Caco-2 (cell line): Measurements from ENCODE around the gene SLC6A15. TPM values are rescaled to one million over a fixed set of nuclear protein-coding genes. Genes with fewer than 3 reads are reported as not detected.

ENCODE experiments used
- BruUV-seq: library from RNA; stranded (reverse); fragments of 400-500 nt; replicated peaks from 2 replicates; lab custom pipeline; 2021; lab: Mats Ljungman, UMichigan
- CTCF ChIA-PET: fragments of 300-600 bp; sonication (Branson Sonifier 250); formaldehyde crosslinking; loops from one replicate; lab custom pipeline; 2022; ENCODE audit warnings: antibody characterized with exemption; lab: Charles Lee
- POLR2A ChIA-PET: fragments of 300-600 bp; sonication (Branson Sonifier 250); formaldehyde crosslinking; loops from one replicate; lab custom pipeline; 2022; ENCODE audit warnings: antibody characterized with exemption; lab: Charles Lee
- DNase-seq, 2 experiments: peaks; one replicate each; pipeline versions ENCODE4 v3.0.0 to v3.0.0-alpha.2; 2020 to 2022
- H3K27me3 ChIP-seq: replicated peaks from 2 replicates; pipeline ENCODE4 v1.6.0; 2011; ENCODE audit warnings: low read length; ENCODE audit not compliant: control insufficient read depth, insufficient read depth
- H3K36me3 ChIP-seq: 2 replicates; pipeline ENCODE4 v1.5.1; 2011; ENCODE audit warnings: low read length; ENCODE audit not compliant: control insufficient read depth, insufficient read depth
- H3K4me1 ChIP-seq: fragments of 250-450 bp; sonication (Bioruptor Pico); 2 replicates; pipeline ENCODE4 v1.5.1; 2020; ENCODE audit warnings: mild to moderate bottlenecking
- H3K4me3 ChIP-seq: 2 replicates; pipeline ENCODE4 v1.5.1; 2011; ENCODE audit warnings: low read depth, mild to moderate bottlenecking, control low read depth, low read length
- H3K9me3 ChIP-seq: fragments of 250-450 bp; sonication (Bioruptor Pico); 2 replicates; pipeline ENCODE4 v1.5.1; 2020; ENCODE audit warnings: mild to moderate bottlenecking, moderate library complexity
- H3K27ac Mint-ChIP-seq: one replicate; pipeline ENCODE4 v1.8.0; 2022; ENCODE audit warnings: mixed read lengths; ENCODE audit not compliant: unreplicated experiment
- H3K27me3 Mint-ChIP-seq: one replicate; pipeline ENCODE4 v1.8.0; 2022; ENCODE audit warnings: mixed read lengths; ENCODE audit not compliant: insufficient read depth, unreplicated experiment
- H3K36me3 Mint-ChIP-seq: one replicate; pipeline ENCODE4 v1.8.0; 2022; ENCODE audit warnings: mild to moderate bottlenecking, mixed read lengths; ENCODE audit not compliant: insufficient read depth, unreplicated experiment
- H3K4me1 Mint-ChIP-seq: one replicate; pipeline ENCODE4 v1.8.0; 2022; ENCODE audit warnings: low read depth, mixed read lengths; ENCODE audit not compliant: unreplicated experiment
- H3K4me3 Mint-ChIP-seq: one replicate; pipeline ENCODE4 v1.8.0; 2022; ENCODE audit warnings: mild to moderate bottlenecking, moderate library complexity, mixed read lengths; ENCODE audit not compliant: unreplicated experiment
- H3K9me3 Mint-ChIP-seq: one replicate; pipeline ENCODE4 v1.8.0; 2022; ENCODE audit warnings: mixed read lengths; ENCODE audit not compliant: unreplicated experiment
- CTCF ChIP-seq, 2 experiments: fragments of 200-600 bp in 1 of 2; IDR thresholded peaks; 1 replicate in 1 of 2; 2 replicates in 1 of 2; pipeline versions ENCODE4 v1.5.1 to v1.8.0; 2011 to 2022; ENCODE audit warnings: antibody characterized with exemption in 1 of 2, control low read depth in 1 of 2, inconsistent platforms in 1 of 2, low read depth in 1 of 2, low read length in 1 of 2, mild to moderate bottlenecking in 1 of 2, moderate library complexity in 1 of 2; ENCODE audit not compliant: insufficient read depth in 1 of 2, severe bottlenecking in 1 of 2, unreplicated experiment in 1 of 2
- intact Hi-C: fragments of 100-400 bp; cut with micrococcal nuclease; formaldehyde crosslinking; loops from one replicate; pipeline ENCODE4 v1.10.0; 2022; ENCODE audit not compliant: unreplicated experiment
- total RNA-seq: library from RNA; stranded (reverse); gene quantifications from 2 replicates; pipeline ENCODE4 v1.2.3, GENCODE V29; 2022

The SLC6A15 gene
- total RNA-seq, 1 experiment from 2014 or later, result not detected

GRCh38 chr12:84874825-84875139 lies 37.8 kb downstream of the SLC6A15 start:
- Histone ChIP-seq H3K36me3 (no peaks in the 10 kb centered on the region), H3K9me3 (no peaks in the 10 kb centered on the region), H3K4me3 (no peak overlapping the region), H3K4me1 (no peaks in the 10 kb centered on the region), H3K27me3 (no peaks in the 10 kb centered on the region)
- H3K4me1 Mint-ChIP-seq, result no peaks in the 10 kb centered on the region
- H3K9me3 Mint-ChIP-seq, result no peaks in the 10 kb centered on the region
- ChIA-PET POLR2A (no interaction called here), CTCF (interaction anchor here (1.0 to 1.5 kb wide), 2 partner anchors 155 to 157 kb away, joined by 3 to 9 read pairs; no protein-coding TSS in a partner anchor)
- peaks cover 5% of the 10 kb centered on the region for H3K27me3 Mint-ChIP-seq
- no peak for TF ChIP-seq CTCF (IDR thresholded peaks at IDR 0.05; ENCODE audit: insufficient read depth in 1 of 2, low read depth in 1 of 2, low read length in 1 of 2, severe bottlenecking in 1 of 2, unreplicated experiment in 1 of 2)
- intact Hi-C loops, result loop anchor here (1.0 kb wide), 2 partner anchors 155 to 183 kb away; no protein-coding TSS in a partner anchor
- no peak overlapping the region for H3K27ac Mint-ChIP-seq
- BruUV-seq, result no TSS peak
- no peak overlapping the region for H3K4me3 Mint-ChIP-seq
- DNase-seq, result no peak
- no peaks in the 10 kb centered on the region for H3K36me3 Mint-ChIP-seq

- CTCF ChIA-PET, result interaction anchor here (1.5 kb wide), 1 partner anchor 155 kb away, joined by 9 read pairs; no protein-coding TSS in a partner anchor
Observed at GRCh38 chr12:84874125-84874824, 38.3 kb downstream of the SLC6A15 start.

GRCh38 chr12:84862186-84862585 lies 50.4 kb downstream of the SLC6A15 start:
- ChIA-PET CTCF (no interaction called here), POLR2A (no interaction called here)
- no peak for TF ChIP-seq CTCF (IDR thresholded peaks at IDR 0.05; ENCODE audit: insufficient read depth in 1 of 2, low read depth in 1 of 2, low read length in 1 of 2, severe bottlenecking in 1 of 2, unreplicated experiment in 1 of 2)
- Histone ChIP-seq H3K4me1 (no peaks in the 10 kb centered on the region), H3K36me3 (no peaks in the 10 kb centered on the region), H3K27me3 (no peaks in the 10 kb centered on the region), H3K9me3 (no peaks in the 10 kb centered on the region), H3K4me3 (no peak overlapping the region)
- intact Hi-C loops, result no loop called here
- no peak for DNase-seq
- H3K36me3 Mint-ChIP-seq, result no peaks in the 10 kb centered on the region
- no peak overlapping the region for H3K27ac Mint-ChIP-seq
- H3K27me3 Mint-ChIP-seq, result no peaks in the 10 kb centered on the region
- H3K4me3 Mint-ChIP-seq, result no peak overlapping the region
- no TSS peak for BruUV-seq
- H3K4me1 Mint-ChIP-seq, result no peaks in the 10 kb centered on the region
- no peaks in the 10 kb centered on the region for H3K9me3 Mint-ChIP-seq

More at GRCh38 chr12:84874125-84874824, 38.3 kb downstream of the SLC6A15 start:
- TF ChIP-seq CTCF (IDR thresholded peaks at IDR 0.05; ENCODE audit: insufficient read depth in 1 of 2, low read depth in 1 of 2, low read length in 1 of 2, severe bottlenecking in 1 of 2, unreplicated experiment in 1 of 2), result peak; percentile 57 to 60
- no peak overlapping the region for H3K4me3 Mint-ChIP-seq
- Histone ChIP-seq H3K4me3 (no peak overlapping the region), H3K36me3 (no peaks in the 10 kb centered on the region), H3K27me3 (no peaks in the 10 kb centered on the region), H3K4me1 (no peaks in the 10 kb centered on the region), H3K9me3 (no peaks in the 10 kb centered on the region)
- POLR2A ChIA-PET, result no interaction called here
- intact Hi-C loops, result loop anchor here (1.0 kb wide), 2 partner anchors 155 to 183 kb away; no protein-coding TSS in a partner anchor
- no peaks in the 10 kb centered on the region for H3K4me1 Mint-ChIP-seq
- BruUV-seq, result no TSS peak
- peak in 1 of 2 experiments; percentile 36 for DNase-seq
- peaks cover 5% of the 10 kb centered on the region for H3K27me3 Mint-ChIP-seq
- no peaks in the 10 kb centered on the region for H3K36me3 Mint-ChIP-seq
- no peaks in the 10 kb centered on the region for H3K9me3 Mint-ChIP-seq
- H3K27ac Mint-ChIP-seq, result no peak overlapping the region
